T-helper 17 cell (primary cell): ENCODE measurements around the gene CRIM1. TPM values are rescaled to one million over a fixed set of nuclear protein-coding genes. Genes with fewer than 3 reads are reported as not detected.

Experiments used
- ATAC-seq: fragments of 150-1000 bp; cut with Tn5 transposase; 2 replicates; pipeline ENCODE4 v1.10.0; 2021; ENCODE audit warnings: mild to moderate bottlenecking, moderate library complexity
- DNase-seq, 3 donors: peaks; one replicate each; pipeline versions ENCODE4 v3.0.0 to v3.0.0-alpha.2; 2020 to 2021
- H3K9me3 ChIP-seq: one replicate; pipeline ENCODE4 v1.7.0; 2013; ENCODE audit warnings: low read length, mild to moderate bottlenecking; ENCODE audit not compliant: control insufficient read depth, poor library complexity, severe bottlenecking
- H3K27ac Mint-ChIP-seq: one replicate; pipeline ENCODE4 v1.8.0; 2022; ENCODE audit warnings: mild to moderate bottlenecking, moderate library complexity, mixed read lengths
- H3K27me3 Mint-ChIP-seq: one replicate; pipeline ENCODE4 v1.8.0; 2022; ENCODE audit warnings: mixed read lengths
- H3K36me3 Mint-ChIP-seq: one replicate; pipeline ENCODE4 v1.8.0; 2022; ENCODE audit warnings: low read depth, mixed read lengths
- H3K4me1 Mint-ChIP-seq: one replicate; pipeline ENCODE4 v1.8.0; 2022; ENCODE audit warnings: mild to moderate bottlenecking, mixed read lengths
- H3K4me3 Mint-ChIP-seq: one replicate; pipeline ENCODE4 v1.8.0; 2022; ENCODE audit warnings: mild to moderate bottlenecking, moderate library complexity, mixed read lengths
- total RNA-seq, 4 donors: library from RNA in 2 of 4; stranded (reverse) in 2 of 4; gene quantifications; one replicate each; pipeline ENCODE4 v1.2.3 and lab custom pipeline; 2022 to 2026

Gene CRIM1
- total RNA-seq, 2 donors from 2014 or later = 2.2 to 2.3 TPM

DNA sequence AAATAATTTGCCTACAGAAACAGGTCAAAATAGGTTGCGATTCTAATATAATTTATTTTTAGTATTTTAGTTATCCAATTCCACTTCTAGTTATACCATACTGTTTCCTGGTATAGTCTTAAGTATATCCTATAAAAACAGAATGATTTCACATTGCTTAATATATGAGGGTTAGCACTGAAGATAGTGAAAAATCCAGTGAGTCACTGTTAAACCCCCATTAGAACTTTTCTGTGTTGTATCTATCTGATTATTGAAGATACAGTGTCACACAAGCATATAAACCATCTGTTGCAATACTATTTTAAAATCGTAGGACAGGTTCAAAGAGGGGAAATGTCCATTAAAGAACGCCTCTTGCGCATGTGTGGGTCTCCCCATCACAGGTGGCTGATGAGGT is 132.4 kb downstream of the CRIM1 start:
- ATAC-seq (no peak), DNase-seq (no peak)
- no peaks in the 10 kb centered on the region for H3K9me3 ChIP-seq
- H3K4me3 Mint-ChIP-seq = no peak overlapping the region
- H3K27ac Mint-ChIP-seq = no peak overlapping the region
- H3K36me3 Mint-ChIP-seq = peaks cover 3% of the 10 kb centered on the region
- no peaks in the 10 kb centered on the region for H3K4me1 Mint-ChIP-seq
- peaks cover 5% of the 10 kb centered on the region for H3K27me3 Mint-ChIP-seq

DNA sequence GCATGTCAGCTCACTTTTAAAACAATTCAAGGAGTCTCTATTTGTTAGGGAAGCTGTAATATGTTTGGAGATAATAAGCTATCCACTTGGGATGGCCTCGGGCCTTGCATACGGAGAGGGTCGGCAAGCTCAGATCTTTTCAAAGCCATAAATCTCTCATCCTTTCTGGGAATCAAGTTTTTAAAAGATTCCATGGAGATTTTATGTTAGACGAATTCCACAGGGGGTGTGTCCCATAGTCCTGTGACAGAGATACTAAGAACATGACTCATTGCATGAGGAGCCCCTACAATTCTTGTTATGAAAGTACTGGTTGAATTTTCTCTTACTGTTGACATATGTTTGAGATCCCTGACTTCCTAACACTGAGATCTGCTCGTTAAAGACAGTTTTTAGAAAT is 133.7 kb downstream of the CRIM1 start:
- no peaks in the 10 kb centered on the region for H3K4me1 Mint-ChIP-seq
- DNase-seq (no peak), ATAC-seq (no peak)
- H3K27me3 Mint-ChIP-seq = peaks cover 5% of the 10 kb centered on the region
- peaks cover 3% of the 10 kb centered on the region for H3K36me3 Mint-ChIP-seq
- no peaks in the 10 kb centered on the region for H3K9me3 ChIP-seq
- no peak overlapping the region for H3K4me3 Mint-ChIP-seq
- no peak overlapping the region for H3K27ac Mint-ChIP-seq

DNA sequence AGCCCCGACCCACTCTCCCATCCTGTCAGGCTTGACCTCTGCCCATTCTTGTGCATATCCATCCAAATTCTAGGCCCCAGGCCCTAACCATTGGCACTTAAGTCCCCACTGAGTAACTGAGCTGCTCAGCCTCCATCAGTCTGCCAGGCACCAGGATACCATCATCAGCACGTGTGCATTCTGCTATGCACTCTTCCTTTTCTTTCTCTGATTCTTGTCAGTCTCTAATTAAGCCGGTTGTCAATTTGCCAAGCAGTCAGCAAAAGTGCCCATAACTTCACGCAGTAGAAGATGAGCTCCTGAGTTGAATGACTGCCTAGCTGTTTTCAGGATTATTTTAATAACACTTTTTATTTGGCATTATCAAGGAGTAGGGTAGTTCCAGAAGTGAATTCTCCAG is 135.2 kb downstream of the CRIM1 start:
- ATAC-seq (no peak), DNase-seq (no peak)
- H3K36me3 Mint-ChIP-seq = peaks cover 3% of the 10 kb centered on the region
- H3K27me3 Mint-ChIP-seq = peaks cover 5% of the 10 kb centered on the region
- no peaks in the 10 kb centered on the region for H3K9me3 ChIP-seq
- no peak overlapping the region for H3K4me3 Mint-ChIP-seq
- H3K4me1 Mint-ChIP-seq = no peaks in the 10 kb centered on the region
- H3K27ac Mint-ChIP-seq = no peak overlapping the region

DNA sequence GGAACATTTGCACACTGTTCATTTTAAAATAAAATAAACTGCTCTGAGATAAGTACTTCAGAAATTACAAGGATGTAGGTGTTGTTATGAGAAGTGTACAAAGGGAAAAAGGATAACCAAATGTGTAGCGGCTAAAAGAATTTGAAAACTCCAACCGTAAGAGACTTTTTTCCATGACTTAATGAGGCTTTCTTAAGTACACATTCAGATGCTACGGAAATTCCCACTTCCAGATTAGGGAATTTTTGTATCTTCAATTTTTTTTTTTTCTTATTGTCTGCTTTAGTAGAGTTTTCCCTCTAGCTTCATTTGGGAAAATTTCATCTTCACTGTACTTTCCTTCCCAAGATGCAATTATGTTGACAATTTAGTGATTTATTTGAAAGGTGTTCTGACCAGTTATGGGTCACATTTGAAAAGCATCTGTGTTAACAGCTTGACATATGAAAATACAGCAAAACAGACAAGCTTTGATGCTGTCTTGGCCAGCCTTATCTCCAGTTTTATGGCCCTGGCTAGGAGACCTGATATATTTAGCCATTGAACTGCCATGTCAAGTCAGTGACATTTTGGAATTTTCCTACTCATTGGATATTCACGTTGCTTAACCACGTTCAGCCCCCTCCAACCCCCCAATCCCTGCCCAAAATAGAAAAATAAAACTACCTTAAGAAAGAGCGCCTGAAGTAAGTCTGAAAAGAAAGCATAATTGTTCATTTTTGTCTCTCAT is 136.8 kb downstream of the CRIM1 start:
- Mint-ChIP-seq H3K4me3 (no peak overlapping the region), H3K27ac (no peak overlapping the region), H3K36me3 (peaks cover 3% of the 10 kb centered on the region), H3K27me3 (peaks cover 5% of the 10 kb centered on the region), H3K4me1 (no peaks in the 10 kb centered on the region)
- ATAC-seq (no peak), DNase-seq (no peak)
- no peaks in the 10 kb centered on the region for H3K9me3 ChIP-seq

DNA sequence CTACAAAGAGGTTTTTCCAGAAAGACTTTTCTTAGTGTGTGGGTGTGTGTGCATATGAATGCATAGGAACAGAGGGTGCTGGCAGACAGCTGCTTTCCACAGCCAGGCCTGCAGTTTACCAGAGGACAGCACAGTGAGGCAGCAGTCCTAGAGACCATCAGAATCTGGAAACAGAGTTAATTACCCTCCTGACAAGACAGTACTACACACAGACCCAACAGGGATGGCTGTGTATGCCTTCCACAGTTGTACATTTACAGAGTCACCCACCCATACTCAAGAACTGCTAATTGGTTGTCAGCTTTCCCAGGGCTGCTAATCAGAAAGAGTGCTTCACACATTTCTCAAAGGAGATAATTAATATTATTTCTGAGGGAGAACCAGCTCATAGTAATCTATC is 137.7 kb downstream of the CRIM1 start:
- no peak for ATAC-seq
- H3K36me3 Mint-ChIP-seq = peaks cover 3% of the 10 kb centered on the region
- no peak for DNase-seq
- H3K4me1 Mint-ChIP-seq = no peaks in the 10 kb centered on the region
- peaks cover 5% of the 10 kb centered on the region for H3K27me3 Mint-ChIP-seq
- no peak overlapping the region for H3K4me3 Mint-ChIP-seq
- no peaks in the 10 kb centered on the region for H3K9me3 ChIP-seq
- no peak overlapping the region for H3K27ac Mint-ChIP-seq

DNA sequence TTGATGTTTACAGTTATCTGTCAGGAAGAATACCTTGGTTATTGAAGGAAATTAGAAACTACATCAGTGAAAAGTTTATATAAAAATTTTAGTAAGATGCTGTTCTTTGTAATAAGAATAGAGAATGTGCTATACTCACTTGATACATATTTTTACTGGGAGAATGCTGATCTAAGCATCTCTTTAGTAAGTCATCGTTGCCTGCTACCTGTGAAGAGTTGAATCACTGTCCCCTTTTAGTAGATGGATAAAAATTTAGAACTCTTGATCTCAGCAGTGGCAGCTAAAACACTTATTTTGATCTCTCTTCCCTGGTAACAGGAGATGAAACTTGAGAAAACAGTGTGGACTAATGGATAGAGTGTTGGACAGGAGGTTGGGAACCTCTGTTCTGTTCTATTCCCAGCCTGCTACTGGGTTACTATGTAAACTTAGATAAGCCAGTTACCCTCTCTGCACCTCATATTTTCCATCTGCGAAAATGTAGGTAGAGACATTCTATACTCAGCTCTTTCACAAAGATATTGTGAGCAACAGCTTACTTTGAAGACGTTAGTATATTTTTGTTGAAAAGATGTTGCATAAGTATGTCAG is 142.1 kb downstream of the CRIM1 start:
- H3K27me3 Mint-ChIP-seq = peaks cover 1% of the 10 kb centered on the region
- ATAC-seq (no peak), DNase-seq (no peak)
- peaks cover 2% of the 10 kb centered on the region for H3K4me1 Mint-ChIP-seq
- no peaks in the 10 kb centered on the region for H3K9me3 ChIP-seq
- no peak overlapping the region for H3K27ac Mint-ChIP-seq
- peaks cover 2% of the 10 kb centered on the region for H3K36me3 Mint-ChIP-seq
- H3K4me3 Mint-ChIP-seq = no peak overlapping the region

DNA sequence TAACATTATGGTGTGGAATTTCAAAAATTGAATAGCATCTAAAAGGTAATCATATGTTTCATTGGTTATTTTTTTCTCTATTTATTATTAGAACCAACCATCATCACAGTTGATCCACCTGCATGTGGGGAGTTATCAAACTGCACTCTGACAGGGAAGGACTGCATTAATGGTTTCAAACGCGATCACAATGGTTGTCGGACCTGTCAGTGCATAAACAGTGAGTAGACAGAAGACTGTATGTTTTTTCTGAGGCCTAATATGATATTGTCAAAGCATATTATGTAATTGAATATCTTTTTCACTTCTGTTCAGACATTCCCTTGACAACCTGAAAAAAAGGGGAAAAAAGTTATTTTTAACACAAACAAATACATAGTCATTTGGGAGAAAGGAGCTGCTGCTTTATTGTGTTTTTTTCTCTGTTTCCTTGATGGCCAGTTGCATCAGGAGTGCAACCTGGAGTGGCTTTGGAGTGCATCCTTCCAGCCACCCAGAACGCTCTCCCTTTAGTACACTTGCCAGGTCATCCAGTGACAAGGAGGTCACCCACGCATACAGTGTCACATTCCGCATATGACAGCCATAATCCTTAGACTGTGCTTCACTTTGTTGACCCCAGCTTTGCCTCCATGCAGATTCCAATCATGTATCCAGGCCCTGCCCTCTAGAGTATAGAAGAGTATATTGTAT is 143.7 kb downstream of the CRIM1 start:
- Mint-ChIP-seq H3K4me3 (no peak overlapping the region), H3K27ac (no peak overlapping the region), H3K27me3 (no peaks in the 10 kb centered on the region), H3K4me1 (peaks cover 2% of the 10 kb centered on the region), H3K36me3 (no peaks in the 10 kb centered on the region)
- H3K9me3 ChIP-seq = no peaks in the 10 kb centered on the region
- no peak for DNase-seq
- ATAC-seq = no peak

DNA sequence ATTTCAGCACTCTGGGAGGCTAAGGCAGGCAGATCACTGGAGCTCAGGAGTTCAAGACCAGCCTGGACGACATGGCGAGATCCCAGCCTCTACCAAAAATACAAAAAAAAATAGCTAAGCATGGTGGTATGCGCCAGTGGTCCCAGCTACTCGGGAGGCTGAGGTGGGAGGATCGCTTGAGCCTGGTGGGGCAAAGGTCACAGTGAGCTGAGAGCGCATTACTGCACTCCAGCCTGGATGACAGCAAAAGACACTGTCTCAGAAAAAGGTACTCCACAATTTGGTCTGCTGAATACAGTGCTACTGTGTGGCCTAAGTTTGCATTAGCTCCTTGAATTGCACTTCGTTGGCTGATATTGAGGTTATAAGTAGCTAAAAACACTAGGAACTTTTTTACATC is 144.5 kb downstream of the CRIM1 start:
- Mint-ChIP-seq H3K36me3 (no peaks in the 10 kb centered on the region), H3K4me3 (no peak overlapping the region), H3K4me1 (peaks cover 2% of the 10 kb centered on the region), H3K27me3 (no peaks in the 10 kb centered on the region), H3K27ac (no peak overlapping the region)
- ATAC-seq (no peak), DNase-seq (no peak)
- no peaks in the 10 kb centered on the region for H3K9me3 ChIP-seq

DNA sequence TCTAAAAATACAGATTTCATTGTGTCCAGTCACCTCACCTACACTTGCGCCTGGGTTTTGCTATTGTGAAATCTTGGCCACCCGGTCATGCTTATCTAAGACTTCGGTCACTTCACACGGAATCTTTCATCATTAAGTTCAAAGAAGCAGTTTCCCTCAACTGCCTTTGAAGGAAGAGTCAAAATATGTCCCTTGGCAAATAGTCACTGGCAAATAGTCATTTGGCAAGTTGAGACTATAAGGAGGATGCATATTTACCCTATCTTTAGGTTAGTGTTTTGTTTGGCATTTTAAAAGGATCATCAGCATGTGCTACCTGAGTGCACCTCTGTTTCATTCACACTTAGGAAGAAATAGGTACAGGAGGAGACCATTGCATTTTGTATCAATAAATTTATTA is 146.5 kb downstream of the CRIM1 start:
- Mint-ChIP-seq H3K36me3 (no peaks in the 10 kb centered on the region), H3K27ac (no peak overlapping the region), H3K27me3 (no peaks in the 10 kb centered on the region), H3K4me3 (no peak overlapping the region), H3K4me1 (peaks cover 2% of the 10 kb centered on the region)
- ATAC-seq (no peak), DNase-seq (no peak)
- H3K9me3 ChIP-seq = no peaks in the 10 kb centered on the region

DNA sequence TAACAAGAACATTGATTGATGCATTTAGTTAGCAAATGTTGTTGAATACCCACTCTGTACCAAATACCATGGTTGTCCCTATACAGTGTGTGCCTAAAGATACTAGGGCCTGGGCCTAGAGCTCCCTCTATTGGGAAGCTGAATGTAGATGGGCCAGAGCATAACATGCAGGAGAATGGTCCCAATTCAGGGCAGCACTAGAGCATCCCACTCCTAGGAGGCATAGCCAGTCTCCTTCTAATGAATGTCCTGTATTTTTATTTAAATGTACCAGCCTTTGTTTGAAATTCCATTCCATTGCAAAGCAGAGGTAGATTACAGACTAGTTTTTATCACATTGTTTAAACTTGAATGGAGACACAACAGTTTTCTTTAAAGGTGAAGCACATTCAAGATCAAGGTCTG is 151.8 kb downstream of the CRIM1 start:
- Mint-ChIP-seq H3K27ac (no peak overlapping the region), H3K36me3 (no peaks in the 10 kb centered on the region), H3K4me1 (no peaks in the 10 kb centered on the region), H3K4me3 (no peak overlapping the region), H3K27me3 (no peaks in the 10 kb centered on the region)
- DNase-seq = no peak
- H3K9me3 ChIP-seq = no peaks in the 10 kb centered on the region
- peak; percentile 76 for ATAC-seq

DNA sequence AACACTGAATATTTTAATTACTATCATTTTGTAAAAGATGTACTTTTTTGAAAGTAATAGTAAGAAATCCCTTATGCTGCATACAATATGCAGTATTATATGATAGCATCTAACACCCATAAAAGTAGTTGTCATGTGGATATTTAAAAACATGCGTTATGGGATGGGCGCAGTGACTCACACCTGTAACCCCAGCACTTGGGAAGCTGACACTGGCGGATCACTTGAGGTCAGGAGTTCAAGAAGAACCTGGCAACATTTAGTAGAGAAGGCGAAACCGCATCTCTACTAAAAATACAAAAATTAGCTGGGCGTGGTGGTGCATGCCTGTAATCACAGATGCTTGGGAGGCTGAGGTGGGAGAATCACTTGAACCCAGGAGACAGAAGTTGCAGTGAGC is 153.5 kb downstream of the CRIM1 start:
- peak overlapping the region; percentile 24 for H3K27ac Mint-ChIP-seq
- H3K9me3 ChIP-seq = no peaks in the 10 kb centered on the region
- no peaks in the 10 kb centered on the region for H3K36me3 Mint-ChIP-seq
- no peaks in the 10 kb centered on the region for H3K4me1 Mint-ChIP-seq
- no peak for DNase-seq
- no peak overlapping the region for H3K4me3 Mint-ChIP-seq
- no peak for ATAC-seq
- no peaks in the 10 kb centered on the region for H3K27me3 Mint-ChIP-seq

DNA sequence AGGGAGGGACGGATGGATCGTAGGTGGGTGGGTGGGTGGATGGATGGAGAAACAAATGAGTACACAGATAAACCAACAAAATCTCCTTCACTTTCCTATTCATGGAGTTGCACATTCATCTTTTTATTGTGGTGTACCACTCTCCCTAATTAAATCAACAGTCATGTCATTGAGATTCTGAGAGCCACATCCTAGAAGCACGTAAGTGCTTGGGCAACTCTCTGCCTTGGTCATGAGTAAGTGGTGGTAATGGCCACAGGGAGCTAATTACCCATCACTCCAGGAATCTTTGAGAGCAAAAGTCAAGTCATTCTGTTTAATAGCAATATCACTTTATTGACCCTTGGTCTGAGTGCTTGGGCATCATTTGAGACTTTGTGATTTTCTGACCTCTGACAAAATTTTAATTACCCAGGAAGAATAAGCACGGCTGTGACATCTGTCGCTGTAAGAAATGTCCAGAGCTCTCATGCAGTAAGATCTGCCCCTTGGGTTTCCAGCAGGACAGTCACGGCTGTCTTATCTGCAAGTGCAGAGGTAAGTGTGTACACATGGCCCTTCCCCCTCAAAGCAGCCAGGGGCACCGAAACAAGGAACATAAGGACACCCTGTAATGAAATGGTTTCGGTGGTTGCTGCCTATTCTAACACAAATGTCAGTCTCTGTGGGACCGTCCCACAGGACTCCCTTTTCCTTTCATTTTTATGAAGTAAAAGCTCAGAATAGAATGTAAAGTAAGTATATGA is 156.5 kb downstream of the CRIM1 start:
- ATAC-seq = no peak
- no peak overlapping the region for H3K4me3 Mint-ChIP-seq
- no peaks in the 10 kb centered on the region for H3K36me3 Mint-ChIP-seq
- H3K27ac Mint-ChIP-seq = no peak overlapping the region
- no peaks in the 10 kb centered on the region for H3K4me1 Mint-ChIP-seq
- DNase-seq = no peak
- H3K27me3 Mint-ChIP-seq = no peaks in the 10 kb centered on the region
- H3K9me3 ChIP-seq = no peaks in the 10 kb centered on the region

DNA sequence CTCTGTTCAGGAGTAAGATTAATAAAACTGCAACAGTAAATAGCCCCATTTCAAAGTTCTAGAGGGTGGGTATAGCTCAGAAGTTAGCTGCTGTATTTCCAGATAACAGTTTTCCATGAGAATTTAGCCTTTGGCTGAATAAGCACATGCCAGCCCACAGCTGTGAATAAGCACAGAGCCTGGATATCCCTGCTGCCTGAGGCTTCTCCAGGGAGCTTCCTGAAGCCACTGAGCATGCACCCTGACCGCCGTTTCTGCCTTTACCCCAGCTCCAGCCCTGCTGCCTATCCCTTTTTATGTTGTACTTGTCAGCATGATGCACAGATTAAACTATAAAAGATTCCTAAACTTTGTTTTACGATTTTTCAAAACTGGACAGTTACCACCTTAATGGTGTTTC is 157.1 kb downstream of the CRIM1 start:
- H3K9me3 ChIP-seq = no peaks in the 10 kb centered on the region
- Mint-ChIP-seq H3K27ac (no peak overlapping the region), H3K4me1 (no peaks in the 10 kb centered on the region), H3K36me3 (no peaks in the 10 kb centered on the region), H3K4me3 (no peak overlapping the region), H3K27me3 (no peaks in the 10 kb centered on the region)
- no peak for ATAC-seq
- no peak for DNase-seq
